DMS153 treated with DMSO at 0.1 percent for 48 hours (cell line): ENCODE measurements around the gene C2CD4D.

Experiments used
- DNase-seq: peaks from one replicate; lab custom pipeline; 2025; ENCODE audit not compliant: unreplicated experiment; lab: John Stamatoyannopoulos, UW

Gene C2CD4D

DNA sequence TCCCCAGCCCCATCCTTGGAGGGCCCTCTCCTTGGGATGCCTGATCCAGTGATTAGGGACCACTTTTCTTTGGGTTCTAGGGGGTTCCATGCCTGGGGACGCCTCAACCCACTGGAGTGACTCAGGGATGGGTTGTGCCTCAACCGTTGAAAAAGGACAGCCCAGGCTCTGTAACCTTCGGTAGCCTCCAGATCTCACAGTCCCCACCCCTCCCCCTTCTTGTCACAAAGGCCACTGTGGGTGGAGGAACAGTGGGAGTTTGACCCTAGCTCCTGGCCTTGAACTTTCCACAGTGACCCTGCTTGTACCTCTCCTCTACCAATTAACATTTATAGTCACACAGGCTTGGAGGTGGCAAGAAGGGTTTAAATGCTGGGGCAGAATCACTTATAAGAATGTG is 5.4 kb downstream of the C2CD4D start:
- DNase-seq, result no peak

DNA sequence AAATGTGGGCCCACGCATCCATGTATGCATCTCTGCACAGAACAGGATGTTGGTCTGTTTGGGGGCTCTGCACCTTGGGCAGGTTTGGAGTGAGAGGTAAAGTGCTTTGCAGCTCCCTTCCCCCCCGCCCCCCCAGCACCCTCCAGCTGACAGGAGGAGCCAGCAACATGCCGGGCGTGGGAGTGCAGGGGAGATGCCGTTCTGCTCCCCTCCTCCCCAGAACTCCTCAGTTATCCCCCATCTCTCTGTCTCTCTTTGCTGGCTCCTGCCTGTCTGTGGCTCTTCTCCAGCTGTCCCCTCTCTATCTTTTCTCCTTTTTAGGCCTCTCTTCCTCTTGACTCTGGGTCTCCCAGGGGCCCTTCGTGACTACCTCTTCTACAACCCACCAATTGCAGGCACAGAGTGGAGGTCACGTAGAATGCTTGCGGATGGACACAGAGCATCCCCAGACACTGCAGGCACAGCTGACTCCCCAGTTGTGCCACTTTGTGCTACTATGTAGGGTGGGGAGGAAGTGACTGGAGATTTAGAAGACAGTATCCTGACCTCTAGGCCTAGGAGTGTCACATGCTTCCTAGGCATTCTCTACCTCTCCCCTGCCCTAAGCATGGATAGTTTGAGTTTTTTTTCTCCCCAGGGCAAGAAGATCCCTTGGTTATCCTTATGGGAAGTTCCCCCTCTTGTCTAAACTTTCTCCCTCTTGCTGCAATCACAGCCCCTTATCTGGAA is 6.3 kb downstream of the C2CD4D start:
- DNase-seq, result no peak

DNA sequence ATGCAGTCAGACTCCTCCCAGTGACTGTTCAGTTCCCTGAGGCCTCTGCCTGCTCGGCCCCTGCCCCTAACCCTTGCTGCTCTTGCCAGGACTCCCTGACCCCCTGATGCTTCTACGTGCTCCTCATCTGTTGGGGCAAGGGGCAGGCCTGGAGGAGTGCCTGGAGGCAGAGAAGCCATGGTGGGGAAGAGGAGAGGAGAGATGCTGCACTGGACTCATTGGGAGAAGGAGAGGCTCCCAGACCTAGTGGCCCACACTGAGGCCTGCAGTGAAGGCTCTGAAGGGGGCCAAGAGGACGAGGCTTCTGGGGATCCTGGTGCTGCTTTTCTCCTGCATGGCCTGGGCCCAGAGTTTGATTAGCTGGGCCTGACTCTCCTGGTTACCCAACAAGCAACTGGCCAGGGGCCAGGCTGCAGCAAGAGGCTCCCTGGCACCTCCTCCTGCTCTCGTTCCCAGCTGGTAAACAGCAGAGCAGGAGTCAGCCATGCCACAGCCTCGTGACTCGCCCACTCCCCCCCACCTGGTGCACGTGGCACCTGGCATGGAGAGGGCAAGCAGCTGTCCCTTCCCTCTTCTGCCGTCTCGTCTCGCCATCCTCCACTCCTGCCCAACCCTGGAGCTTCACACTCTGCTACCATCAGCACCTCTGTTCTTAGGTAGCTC is 7.2 kb downstream of the C2CD4D start:
- peak; percentile 80 for DNase-seq

DNA sequence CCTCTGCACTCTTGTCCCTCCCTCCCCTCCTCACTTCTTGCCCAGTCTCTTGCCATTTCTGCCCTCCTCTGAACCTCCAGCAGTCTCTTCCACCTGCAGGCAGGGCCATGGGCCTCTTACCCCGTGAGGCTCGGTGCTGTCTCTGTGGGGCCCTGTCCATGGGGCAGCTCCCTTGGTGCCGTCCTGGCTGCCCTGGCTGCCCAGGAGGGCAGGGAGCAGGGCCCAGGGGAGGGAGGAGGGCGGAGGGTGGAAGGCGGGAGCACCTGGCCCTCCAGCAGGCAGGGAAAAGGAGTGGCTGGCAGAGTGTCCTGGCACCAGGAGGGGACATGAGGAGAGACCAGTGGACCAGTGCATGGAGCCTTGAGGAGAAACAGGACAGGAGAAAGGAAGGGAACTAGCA is 8.0 kb downstream of the C2CD4D start, which contains the start of gene RORC:
TSS of gene RORC (minus strand) at position 198 of the 400 bp plus-strand sequence. CDS start at position 160, 38 bp downstream.
- DNase-seq, result no peak

DNA sequence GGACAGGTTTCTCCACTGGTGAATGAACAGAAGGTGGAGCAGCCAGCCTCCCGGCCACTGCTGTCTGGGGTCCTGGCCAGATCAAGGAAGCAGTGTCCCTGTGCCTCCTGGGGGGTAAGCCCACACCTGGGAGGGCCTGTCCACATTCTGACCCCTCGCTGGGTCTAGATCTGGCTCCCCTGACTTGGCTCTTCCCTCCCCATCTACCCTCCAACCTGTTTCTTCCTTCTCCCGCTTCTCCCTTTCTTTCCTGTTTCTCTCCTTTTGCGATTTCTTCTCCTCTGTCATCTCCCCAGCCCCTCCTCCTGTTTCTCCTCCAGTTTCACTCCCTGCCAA is 8.4 kb downstream of the C2CD4D start:
- DNase-seq, result no peak

DNA sequence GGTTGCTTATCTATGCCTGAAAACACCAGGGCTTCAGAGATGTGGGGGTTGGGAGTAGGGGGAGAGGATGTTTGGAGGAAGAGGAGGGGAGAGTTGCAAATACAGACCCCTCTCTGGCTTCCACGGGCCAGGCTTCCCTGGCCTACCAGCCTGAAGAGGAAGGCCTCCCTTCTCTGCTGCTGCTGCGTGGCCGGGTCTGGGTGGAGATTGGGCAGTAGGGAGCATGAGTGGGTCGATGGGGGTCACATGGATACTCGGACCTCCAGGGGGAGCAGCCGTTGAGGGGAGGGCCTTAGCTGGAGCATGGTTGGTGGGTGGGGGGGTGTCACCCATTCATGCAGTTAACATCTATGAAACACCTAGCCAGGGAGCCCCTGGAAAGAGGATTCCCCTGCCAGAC is 9.6 kb downstream of the C2CD4D start:
- no peak for DNase-seq

DNA sequence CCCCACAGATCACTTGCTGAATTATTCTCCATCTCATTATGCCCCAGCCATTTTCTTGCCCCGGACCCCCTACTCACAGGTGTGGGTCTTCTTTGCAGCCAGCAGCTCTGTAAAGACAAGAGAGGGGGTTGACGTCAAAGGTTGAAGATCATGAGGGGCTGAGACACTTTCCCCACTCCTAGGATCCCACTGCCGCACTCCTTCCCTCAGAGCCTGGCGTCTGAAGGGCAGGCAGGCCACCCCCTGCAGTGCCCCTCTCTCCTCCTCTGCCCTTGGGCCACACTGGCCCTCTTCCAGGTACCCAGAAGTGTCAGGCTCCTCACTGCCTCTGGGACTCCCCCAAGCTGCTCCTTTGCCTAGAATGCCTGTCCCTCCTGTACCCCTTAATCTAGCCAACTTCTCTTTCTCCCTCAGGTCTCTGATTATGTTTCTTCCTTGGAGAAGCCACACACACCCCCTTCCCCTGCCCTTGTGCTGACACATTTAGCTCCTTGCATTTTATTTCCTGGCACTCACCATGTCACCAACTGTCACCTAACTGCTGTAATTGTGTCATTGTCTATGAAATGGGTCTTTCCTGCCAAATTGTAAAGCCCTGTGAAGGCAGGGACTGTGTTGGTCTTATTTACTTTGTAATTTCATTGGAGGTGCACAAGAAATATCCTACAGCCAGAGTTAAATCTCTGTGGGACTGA is 10.1 kb downstream of the C2CD4D start:
- no peak for DNase-seq

DNA sequence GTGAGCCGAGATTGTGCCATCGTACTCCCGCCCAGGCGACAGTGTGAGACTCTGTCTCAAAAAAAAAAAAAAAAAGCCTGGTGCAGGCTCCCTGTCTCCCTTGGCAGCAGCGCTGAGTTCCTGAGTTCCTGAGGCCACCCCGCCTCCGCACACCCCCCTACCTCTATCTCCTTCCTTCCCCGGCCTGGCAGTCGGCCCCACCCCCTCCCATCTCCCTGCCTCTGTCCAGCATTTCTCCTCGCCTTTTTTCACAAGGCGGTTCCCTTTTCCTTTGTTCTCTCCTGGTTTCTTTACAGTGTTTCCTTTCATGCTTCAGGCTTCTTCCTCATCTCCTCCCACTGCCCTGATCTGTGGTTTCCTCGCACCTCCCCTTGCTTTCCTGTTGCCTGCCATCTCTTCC is 10.7 kb downstream of the C2CD4D start:
- DNase-seq, result no peak

DNA sequence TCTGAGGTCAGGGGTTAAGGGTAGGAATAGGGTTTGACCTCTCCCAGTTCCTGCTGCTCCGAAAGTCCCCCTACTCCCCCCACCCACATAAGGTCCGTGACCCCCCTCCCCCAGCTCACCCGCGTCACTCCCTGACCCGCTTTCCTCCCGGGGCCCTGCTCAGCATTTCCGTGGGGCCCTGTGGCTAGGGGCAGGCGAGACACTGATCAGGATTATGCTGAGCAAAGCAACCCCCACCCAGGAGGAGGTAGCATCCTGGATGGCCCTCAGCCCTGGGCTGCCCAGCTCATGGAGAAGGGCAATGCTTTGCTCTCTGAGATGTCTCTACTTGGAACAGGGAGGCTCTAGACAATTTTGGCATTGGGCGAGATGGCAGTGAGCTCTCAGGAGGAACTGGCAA is 11.8 kb downstream of the C2CD4D start:
- DNase-seq, result no peak

DNA sequence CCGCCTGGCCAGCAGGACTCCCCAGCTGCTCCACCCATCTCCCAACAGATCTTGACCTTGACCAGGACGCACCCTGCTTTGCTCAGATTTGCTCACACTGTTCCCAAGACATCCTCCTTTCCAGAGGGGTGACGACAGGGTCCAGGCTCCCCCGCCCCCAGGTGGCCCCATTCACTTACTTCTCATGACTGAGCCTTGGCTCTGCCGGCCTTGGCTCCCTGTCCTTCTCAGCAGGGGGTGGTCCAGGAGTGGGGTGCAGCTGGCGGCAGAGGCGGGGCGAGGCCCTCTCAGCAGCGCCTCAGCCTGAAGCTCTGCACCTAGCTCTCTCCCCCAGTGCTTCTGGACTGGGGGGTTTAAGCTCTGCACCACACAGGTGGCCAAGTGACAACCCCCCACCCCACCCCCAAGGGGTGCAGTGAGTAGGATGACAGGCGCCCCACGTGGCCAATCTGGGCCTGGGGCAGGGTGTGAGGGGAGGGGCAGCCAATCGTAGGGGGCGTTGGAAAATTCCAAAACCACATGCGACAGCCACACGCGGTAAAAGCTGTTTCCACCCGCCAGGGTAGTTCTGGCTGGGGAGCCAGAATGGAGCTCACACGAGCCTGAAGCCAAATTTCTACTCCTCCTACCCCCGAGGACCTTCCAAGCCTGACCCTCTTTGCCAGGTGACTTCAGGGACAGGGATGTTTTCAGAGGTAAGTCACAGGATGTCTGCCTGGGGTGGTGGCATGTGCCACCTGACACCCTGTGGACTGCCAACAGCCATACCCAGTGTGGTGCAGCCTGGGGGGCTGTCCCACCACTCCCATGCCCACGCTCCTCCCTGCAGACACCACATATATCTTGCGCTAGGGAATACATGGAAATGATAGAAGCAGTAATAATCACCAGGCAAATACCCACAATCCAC is 13.6 kb downstream of the C2CD4D start:
- DNase-seq, result no peak

DNA sequence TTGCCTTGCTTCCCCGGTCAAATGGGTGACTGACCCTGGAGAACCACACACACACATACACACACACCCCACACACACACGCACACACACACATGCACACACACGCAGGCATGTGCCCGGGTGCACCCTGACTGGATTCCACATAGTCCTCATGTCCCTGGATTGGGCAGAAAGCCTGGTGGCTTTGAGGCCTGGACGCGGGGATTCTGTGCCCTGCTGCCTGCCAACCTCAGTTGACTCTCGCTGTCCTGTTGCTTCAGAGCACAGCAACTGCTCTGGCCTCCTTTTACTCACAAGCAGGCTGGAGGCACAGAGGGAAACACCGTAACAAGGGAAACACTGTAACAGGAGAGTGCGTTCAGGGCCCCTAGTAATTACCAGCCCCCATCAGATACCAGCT is 14.4 kb downstream of the C2CD4D start:
- no peak for DNase-seq

DNA sequence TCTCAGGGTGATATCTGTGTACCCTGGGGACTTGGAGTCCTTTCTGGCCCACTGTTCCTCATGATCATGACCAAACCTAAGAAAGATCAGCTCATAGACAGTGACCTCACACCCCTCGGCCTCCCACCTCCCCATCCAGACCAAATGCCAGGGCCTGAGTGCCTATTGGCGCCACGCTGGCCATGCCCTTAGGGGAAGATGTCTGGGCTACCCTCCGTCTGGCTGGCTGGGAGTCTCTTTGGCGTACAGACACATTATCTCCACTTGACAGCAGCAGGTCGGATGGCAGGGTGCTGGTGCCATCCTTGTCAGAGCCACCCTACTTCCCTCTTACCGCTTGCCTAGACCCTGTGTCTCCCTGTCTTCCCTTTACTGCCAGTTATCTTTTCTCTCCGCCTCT is 16.4 kb downstream of the C2CD4D start:
- DNase-seq, result no peak

DNA sequence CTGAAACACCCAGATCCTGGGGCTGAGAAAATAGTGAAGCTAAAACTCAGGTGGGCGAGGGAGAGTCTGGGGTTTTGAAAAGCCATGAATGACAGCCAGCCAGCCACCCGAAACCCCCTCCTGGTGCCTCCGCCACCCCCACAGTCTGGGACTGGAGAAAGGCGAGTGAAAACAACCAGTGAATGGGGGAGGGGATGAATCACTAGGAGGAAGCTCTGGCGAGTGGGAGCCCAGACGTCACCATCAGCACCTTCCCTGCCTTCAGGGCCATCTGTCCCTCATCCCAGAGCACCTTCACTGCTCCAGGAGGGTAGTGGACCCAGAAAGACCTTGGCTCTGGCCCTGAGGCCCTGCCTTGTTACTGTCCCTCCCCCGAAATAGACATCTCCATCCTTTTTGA is 17.2 kb downstream of the C2CD4D start:
- DNase-seq, result no peak

DNA sequence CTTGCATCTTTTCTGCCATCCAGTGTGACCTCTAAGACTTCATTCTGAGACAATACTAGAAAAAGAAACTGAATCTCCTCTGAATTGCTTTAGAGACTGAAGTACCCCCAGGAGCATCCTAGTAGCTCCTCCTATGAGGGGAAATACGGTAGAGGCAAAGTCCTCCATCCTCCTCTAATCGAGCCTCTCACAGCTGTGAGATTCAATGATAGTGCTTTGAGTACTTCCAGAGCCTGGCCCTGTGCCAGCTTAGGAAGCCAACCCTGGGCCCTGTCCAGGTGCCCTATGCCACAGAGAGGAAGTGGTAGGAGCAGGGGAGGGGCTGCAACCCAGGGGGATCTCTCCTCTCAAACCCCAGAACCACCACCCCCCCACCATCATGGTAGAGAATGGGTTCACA is 18.7 kb downstream of the C2CD4D start:
- peak; percentile 80 for DNase-seq

DNA sequence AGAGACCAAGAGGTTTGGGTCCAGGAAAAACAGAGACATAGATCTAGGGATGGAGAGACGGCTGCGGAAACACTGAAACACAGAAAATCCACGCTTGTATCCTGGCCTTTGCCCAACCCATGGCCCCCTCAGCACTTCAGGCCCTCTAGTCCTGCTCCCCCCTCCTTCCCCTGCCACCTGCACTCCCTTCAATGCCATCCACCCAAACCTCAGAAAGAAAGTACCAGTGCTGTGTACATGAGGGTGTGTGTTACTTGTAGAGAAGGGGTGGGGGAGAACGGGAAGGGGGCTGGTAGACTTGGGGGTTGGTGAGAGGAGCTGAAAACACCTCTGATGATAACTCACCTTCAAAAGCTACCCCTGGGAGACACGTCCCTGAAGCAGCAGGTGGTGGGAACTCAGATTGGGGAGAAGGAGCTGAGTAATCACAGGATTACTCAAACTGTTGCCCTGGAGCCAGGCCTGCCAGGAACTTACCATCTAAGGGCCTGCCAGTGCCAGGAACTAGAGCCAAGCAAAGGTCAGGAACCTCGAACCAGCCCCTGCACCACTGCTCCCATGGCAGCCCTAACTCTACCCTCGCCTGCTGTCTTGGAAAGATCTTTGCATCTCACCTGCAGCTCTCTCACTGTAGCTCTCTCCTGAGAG is 19.5 kb downstream of the C2CD4D start:
- no peak for DNase-seq

DNA sequence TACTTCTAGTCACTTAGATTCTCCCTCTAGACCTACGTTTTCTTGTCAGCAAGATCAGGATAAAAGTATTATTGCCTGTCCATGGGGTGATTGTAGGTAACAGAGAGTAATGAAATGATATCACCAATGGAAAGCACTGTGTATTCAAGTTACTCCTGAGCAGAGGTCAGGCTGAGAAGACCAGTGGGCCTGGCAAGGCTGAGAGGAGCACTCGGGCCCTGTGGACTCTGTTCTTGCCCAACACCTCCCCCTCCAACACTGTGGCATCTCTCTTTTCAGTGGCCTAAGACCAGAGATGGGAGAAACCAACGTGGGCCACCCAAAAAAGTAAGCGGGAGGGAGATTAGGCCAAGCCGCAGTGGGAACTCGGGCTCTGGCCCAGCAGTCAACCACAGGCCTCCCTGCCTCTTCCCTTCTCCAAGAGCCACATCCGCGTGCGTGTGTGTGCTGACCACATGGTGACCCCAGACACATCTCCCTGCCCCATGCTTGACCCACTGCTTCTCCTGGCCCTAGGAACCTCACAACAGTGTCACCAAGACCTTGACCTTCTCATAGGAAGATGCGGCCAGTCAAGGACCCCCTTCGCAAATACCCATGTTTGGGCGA is 20.3 kb downstream of the C2CD4D start:
- no peak for DNase-seq

DNA sequence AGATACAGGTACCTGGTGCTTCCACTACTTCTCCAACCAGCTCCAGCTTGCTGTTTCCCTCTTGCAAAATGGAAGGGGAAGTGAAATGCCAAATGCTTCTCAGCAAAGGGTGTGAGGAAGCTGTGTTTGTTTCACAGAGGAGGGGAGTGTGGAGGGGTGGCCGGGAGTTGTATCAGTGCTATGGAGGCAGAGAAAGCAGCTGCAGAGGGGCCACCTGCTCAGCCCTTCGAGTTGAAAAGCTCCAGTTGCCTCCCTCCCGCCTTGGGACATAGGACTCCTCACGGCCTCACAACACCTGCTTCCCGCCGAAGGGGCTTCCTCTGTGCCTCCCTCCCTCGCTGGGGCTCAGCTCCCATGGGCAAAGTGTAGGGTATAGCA is 22.3 kb downstream of the C2CD4D start:
- DNase-seq, result no peak

DNA sequence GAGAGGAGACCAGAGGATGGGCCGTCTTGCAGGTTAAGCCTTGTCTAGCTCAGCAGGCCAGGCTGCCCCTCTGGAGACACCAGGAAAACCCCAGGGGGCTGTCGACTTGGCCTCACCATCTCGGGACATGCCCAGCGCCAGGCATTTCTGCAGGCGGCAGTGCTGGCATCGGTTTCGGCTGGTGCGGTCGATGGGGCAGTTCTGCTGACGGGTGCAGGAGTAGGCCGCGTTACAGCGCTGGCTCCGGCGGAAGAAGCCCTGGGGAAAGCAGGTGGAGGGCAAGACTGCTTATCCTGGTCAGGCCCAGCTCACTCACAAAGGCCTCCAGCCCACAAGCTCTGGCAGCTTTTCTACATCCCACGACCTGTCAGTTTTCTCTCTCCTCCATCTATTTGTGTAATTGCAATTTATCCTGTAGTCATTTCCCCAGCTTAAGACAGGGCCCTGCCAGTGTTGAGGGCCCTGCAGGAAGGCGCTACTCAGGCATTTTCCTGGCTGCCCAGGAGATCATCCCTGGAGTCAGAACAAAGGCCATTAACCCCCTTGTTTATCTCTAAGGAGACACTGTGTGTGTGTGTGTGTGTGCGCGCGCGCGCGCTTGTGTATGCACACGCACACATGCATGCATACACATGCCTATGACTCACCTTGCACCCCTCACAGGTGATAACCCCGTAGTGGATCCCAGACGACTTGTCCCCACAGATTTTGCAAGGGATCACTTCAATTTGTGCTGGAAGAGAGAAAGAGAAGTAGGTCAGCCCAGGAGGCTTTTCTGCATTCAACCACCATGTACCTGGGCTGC is 22.9 kb downstream of the C2CD4D start:
- no peak for DNase-seq

DNA sequence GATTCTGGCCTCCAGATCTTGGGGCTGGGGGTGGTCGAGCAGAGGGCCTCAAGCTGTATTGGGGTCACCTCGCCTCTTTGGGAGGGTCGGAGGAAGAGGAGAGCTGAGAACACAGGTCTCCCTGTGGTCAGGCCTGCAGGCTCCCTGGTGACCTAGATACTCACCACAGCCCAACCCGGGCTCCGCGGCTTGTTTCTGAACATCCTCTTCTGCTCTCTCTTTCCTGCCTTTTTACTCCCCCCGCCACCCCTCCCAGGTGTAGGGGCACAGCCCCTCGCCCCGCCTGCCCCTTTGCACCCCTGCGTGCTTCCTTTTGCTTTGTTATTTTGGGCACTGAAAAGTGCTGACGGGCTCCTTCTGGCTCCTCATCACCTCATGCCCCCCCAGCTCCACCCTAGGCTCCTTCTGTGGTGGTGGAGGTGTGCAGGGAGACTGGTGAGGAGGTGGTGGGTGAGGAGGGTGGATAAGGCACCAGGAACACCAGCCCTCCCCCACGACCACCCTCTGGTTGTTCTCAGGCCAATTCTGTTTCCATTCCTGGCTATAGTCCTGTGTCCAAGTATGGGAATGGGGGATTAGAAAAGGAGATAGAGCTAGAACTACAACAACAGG is 23.8 kb downstream of the C2CD4D start:
- DNase-seq, result no peak
